Ascending aorta (tissue), 2 donors: Measurements from ENCODE around the gene AHNAK. TPM values are rescaled to one million over a fixed set of nuclear protein-coding genes. Genes with fewer than 3 reads are reported as not detected.

Source experiments
- DNase-seq, 2 donors: peaks; one replicate each; pipeline ENCODE4 v3.0.0-alpha.2; 2019; ENCODE audit warnings: low spot score in 2 of 2
- H3K27ac ChIP-seq, 2 donors: fragments of 200-600 bp; sonication (generic); one replicate each; pipeline ENCODE4 v1.5.1; 2016 to 2017; ENCODE audit warnings: mild to moderate bottlenecking in 1 of 2
- H3K27me3 ChIP-seq: fragments of 200-600 bp; sonication (generic); one replicate; pipeline ENCODE4 v1.5.1; 2017
- H3K36me3 ChIP-seq, 2 donors: fragments of 200-600 bp; sonication (generic); one replicate each; pipeline ENCODE4 v1.5.1; 2016
- H3K4me1 ChIP-seq, 2 donors: fragments of 200-600 bp; sonication (generic); one replicate each; pipeline ENCODE4 v1.5.1; 2016 to 2017; ENCODE audit warnings: mild to moderate bottlenecking in 1 of 2
- H3K4me3 ChIP-seq, 2 donors: fragments of 200-600 bp; sonication (generic); one replicate each; pipeline ENCODE4 v1.5.1; 2016 to 2017; ENCODE audit warnings: mild to moderate bottlenecking in 1 of 2
- H3K9me3 ChIP-seq, 2 donors: fragments of 200-600 bp; sonication (generic); one replicate each; pipeline ENCODE4 v1.5.1; 2016
- CTCF ChIP-seq, 3 experiments: fragments of 200-600 bp in 2 of 3; fragments of 450-650 bp in 1 of 3; sonication (generic) in 2 of 3; IDR thresholded peaks; one replicate each; pipeline ENCODE4 v1.5.1; 2016 to 2019; ENCODE audit warnings: antibody characterized with exemption in 3 of 3, mild to moderate bottlenecking in 1 of 3, moderate library complexity in 1 of 3
- intact Hi-C: fragments of 100-400 bp; cut with DNase I; formaldehyde crosslinking; loops from one replicate; pipeline ENCODE4 v1.15.1; 2023
- total RNA-seq: library from RNA; depleted of rRNA; stranded (reverse); fragments of >200 nt; gene quantifications from one replicate; pipeline ENCODE4 v1.1.0, GENCODE V29; 2016

Gene AHNAK
- total RNA-seq, 1 donor from 2014 or later: 718 TPM

GRCh38 chr11:62459080-62459479 is 87.5 kb downstream of the AHNAK start:
- Histone ChIP-seq H3K36me3 (no peaks in the 10 kb centered on the region), H3K4me3 (no peak overlapping the region), H3K4me1 (no peaks in the 10 kb centered on the region), H3K9me3 (no peaks in the 10 kb centered on the region), H3K27me3 (no peaks in the 10 kb centered on the region), H3K27ac (no peak overlapping the region)
- intact Hi-C loops: no loop called here
- TF ChIP-seq CTCF (IDR thresholded peaks at IDR 0.05): no peak
- no peak for DNase-seq

GRCh38 chr11:62458212-62459002 is 88.2 kb downstream of the AHNAK start:
- no peaks in the 10 kb centered on the region for H3K27me3 ChIP-seq
- no peak for DNase-seq
- intact Hi-C loops: no loop called here
- TF ChIP-seq CTCF (IDR thresholded peaks at IDR 0.05): no peak
- H3K4me1 ChIP-seq: no peaks in the 10 kb centered on the region
- H3K4me3 ChIP-seq: no peak overlapping the region
- H3K9me3 ChIP-seq: no peaks in the 10 kb centered on the region
- no peaks in the 10 kb centered on the region for H3K36me3 ChIP-seq
- no peak overlapping the region for H3K27ac ChIP-seq

- no peaks in the 10 kb centered on the region for H3K4me1 ChIP-seq
- no peak overlapping the region for H3K27ac ChIP-seq
- H3K27me3 ChIP-seq: no peaks in the 10 kb centered on the region
- intact Hi-C loops: no loop called here
- no peaks in the 10 kb centered on the region for H3K36me3 ChIP-seq
- TF ChIP-seq CTCF (IDR thresholded peaks at IDR 0.05): no peak
- no peak overlapping the region for H3K4me3 ChIP-seq
- DNase-seq: no peak
- H3K9me3 ChIP-seq: no peaks in the 10 kb centered on the region
Measured at GRCh38 chr11:62457478-62457877, 89.1 kb downstream of the AHNAK start.

- no peaks in the 10 kb centered on the region for H3K36me3 ChIP-seq
- H3K4me3 ChIP-seq: no peak overlapping the region
- TF ChIP-seq CTCF (IDR thresholded peaks at IDR 0.05): no peak
- intact Hi-C loops: no loop called here
- no peaks in the 10 kb centered on the region for H3K4me1 ChIP-seq
- DNase-seq: no peak
- H3K27me3 ChIP-seq: no peaks in the 10 kb centered on the region
- H3K9me3 ChIP-seq: no peaks in the 10 kb centered on the region
- no peak overlapping the region for H3K27ac ChIP-seq
Measured at GRCh38 chr11:62456630-62457029, 90.0 kb downstream of the AHNAK start.

- H3K27me3 ChIP-seq: no peaks in the 10 kb centered on the region
- H3K4me3 ChIP-seq: no peak overlapping the region
- H3K4me1 ChIP-seq: no peaks in the 10 kb centered on the region
- no peak for TF ChIP-seq CTCF (IDR thresholded peaks at IDR 0.05)
- DNase-seq: no peak
- intact Hi-C loops: no loop called here
- H3K9me3 ChIP-seq: no peaks in the 10 kb centered on the region
- H3K27ac ChIP-seq: no peak overlapping the region
- no peaks in the 10 kb centered on the region for H3K36me3 ChIP-seq
Measured at GRCh38 chr11:62452839-62453468, 93.7 kb downstream of the AHNAK start.
